Activated CD8-positive, alpha-beta memory T cell treated with anti-CD3 and anti-CD28 coated beads, Interleukin-2, amount 50 U/mL, for 48 hours (primary cell): ENCODE results near the gene TST.
"Not testable (repeated sequence)": the region's sequence is repeated elsewhere in the genome, so short reads cannot be mapped to it uniquely, and the experiment has no call there.

Experiments used
- DNase-seq: peaks from one replicate; pipeline ENCODE4 v3.0.0-alpha.2; 2020

Gene TST

GRCh38 chr22:37012956-37013355 lies 6.3 kb downstream of the TST start:
- no peak for DNase-seq

DNA sequence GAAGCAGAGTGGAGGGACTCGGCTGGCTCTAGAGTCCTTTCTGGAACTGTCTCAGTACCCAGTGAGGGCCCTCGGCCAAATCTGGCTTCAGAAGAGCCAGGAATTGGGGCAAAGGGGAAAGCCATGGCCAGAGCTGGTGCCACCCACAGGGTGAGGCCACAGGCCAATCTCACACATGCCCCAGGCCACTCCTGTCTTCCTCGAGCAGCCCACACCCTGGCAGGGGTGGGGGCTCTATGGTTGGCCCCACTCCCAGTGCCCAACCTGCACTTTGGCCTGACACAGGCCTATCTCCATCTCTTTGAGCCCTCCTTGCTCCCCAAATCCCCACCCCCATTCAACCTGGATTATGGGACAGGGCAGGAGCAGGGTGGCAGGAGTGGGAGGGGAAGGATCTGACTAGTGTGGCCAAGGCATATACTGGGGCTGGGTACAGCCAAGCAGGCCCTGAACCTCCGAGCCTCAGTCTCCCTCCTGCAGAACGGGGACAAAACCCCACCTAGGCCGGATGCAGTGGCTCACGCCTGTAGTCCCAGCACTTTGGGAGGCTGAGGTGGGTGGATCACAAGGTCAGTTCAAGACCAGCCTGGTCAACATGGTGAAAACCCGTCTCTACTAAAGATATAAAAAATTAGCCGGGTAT lies 6.9 kb downstream of the TST start:
- no peak for DNase-seq

DNA sequence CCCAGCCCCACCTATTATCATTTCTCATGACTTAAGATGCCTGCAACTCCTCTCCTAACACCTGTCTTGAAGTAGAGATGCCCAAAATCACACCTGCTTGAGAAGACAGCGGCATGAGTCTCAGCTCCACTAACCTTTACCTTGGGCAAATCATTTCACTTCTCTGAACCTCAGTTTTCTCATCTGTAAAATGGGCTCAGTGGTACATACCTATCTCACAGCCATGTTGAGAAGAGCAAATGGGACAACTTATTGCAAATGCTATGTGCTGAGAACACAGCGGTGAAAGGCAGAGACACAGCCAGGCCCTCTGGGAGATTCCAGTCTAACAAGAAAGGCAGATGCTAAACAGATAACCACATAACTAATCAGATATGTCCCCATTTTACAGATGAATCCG lies 7.8 kb downstream of the TST start:
- no peak for DNase-seq

- no peak for DNase-seq
Measured at GRCh38 chr22:37010976-37011375, 8.3 kb downstream of the TST start.

GRCh38 chr22:37010174-37010573 lies 9.1 kb downstream of the TST start:
- DNase-seq, result no peak

GRCh38 chr22:37009490-37009889 lies 9.8 kb downstream of the TST start:
- DNase-seq, result no peak

GRCh38 chr22:37008365-37008764 lies 10.9 kb downstream of the TST start:
- no peak for DNase-seq

DNA sequence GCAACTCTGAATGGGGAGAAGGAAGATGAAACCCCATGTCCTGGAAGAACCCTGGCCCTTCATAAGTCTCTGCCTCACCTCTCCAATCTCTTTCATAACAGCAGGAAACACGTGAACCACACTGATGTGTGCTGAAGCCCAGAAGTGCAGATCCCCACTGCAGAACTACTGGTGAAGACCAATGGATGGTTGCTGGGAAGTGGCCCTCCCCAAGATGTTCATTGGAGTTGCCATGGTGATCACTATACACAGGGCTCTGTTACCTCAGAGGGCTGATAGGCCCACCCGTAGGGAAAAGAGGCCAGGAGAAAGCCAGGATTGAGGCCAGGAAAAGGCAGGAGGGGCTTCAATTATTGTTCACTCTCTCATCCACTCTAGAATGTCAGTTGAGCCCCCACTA lies 11.6 kb downstream of the TST start:
- DNase-seq, result no peak

DNA sequence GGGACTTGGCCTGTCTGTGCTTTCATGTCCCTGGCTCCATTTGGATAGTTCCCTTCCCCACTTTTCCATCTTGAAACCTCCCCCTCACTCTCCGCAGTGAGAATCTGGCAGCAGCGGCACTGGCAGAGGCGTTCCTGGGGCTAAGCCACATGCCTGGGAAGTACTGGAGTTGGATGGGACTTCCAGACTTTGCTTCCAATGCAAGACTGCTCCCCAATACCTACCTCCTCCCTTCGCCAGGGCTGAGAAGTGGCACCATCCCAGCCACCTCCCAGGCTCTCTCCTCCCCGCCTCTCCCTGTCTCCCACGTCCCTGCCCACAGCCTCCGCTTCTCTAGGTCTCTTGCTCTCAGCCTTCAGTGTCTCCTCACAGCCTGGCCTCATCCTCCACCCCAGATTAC lies 16.6 kb downstream of the TST start:
- no peak for DNase-seq

DNA sequence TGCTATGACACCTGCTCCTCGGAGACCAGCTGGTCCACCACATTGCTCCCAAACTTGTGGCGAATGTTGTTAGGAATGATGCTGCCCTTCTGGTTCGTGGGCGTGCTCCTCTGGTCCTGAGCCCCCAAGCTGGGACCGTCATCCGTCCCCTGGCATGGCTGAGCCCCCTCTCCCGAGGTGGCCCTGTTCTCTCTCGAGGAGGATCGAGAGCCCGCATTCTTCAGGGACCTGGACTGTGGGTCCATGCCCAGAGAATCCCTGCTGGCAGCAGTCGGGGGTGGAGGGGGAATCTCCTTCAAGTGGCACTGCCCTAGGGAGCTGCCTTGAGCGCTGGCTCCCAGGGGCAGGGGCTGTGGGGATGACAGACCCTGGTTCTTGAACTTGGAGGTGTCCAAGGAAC lies 17.4 kb downstream of the TST start:
- DNase-seq, result no peak

- no peak for DNase-seq
Measured at GRCh38 chr22:37000676-37001534, 18.3 kb downstream of the TST start.

- no peak for DNase-seq
Measured at GRCh38 chr22:36999463-36999862, 19.8 kb downstream of the TST start.

- no peak for DNase-seq
Measured at GRCh38 chr22:36998620-36999351, 20.5 kb downstream of the TST start.

DNA sequence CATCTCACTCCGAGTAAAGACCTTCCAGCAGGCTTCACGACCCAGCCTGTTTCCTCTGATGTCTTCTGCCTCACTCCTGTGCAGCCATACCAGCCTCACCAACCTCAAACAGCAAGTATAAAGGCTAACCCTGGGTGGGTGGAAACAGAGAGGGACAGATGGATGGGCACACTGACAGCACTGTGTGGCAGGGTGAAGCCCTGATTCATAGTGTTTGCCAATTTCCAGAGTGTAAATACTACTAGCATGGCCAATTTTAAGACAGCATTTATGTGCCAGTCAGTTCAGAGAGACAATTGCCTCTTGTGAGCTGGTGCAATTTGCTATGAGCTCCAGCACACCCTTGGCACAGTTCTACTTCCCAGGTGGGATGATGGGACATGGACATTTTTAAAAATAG lies 21.5 kb downstream of the TST start:
- DNase-seq, result no peak

GRCh38 chr22:36991206-36991605 lies 28.0 kb downstream of the TST start:
- DNase-seq, result no peak

DNA sequence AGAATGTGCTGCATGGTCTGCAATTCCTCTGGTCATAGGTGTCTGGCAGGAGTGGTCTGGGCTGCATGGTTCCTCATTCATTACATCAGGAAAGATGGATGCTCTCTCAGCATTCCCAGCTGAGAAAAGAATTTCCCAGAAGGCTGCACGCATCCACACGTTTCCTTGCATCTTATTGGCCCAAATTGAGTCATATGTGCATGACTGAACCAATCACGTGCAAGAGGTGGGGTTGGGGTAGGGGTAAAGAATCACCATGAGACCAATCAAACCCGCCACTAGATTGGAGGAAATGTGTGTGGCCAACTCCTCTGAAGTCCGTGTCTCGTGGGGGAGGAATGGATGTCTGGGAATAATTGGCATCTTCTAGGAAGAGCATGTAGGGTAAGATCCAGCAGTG lies 28.8 kb downstream of the TST start:
- DNase-seq, result no peak

GRCh38 chr22:36989012-36989411 lies 30.2 kb downstream of the TST start:
- DNase-seq, result not testable (repeated sequence)

- DNase-seq, result no peak
Measured at GRCh38 chr22:36988075-36988832, 31.0 kb downstream of the TST start.

GRCh38 chr22:36986242-36986821 lies 32.9 kb downstream of the TST start:
- peak; percentile 85 for DNase-seq

GRCh38 chr22:36985211-36985889 lies 33.9 kb downstream of the TST start:
- DNase-seq, result no peak

- no peak for DNase-seq
Measured at GRCh38 chr22:36982136-36982535, 37.1 kb downstream of the TST start.

- DNase-seq, result no peak
Measured at GRCh38 chr22:36981247-36981775, 37.9 kb downstream of the TST start.
